Limb (tissue), 2 donors: ENCODE measurements around the gene COL5A1.
"Not testable (repeated sequence)": the region's sequence is repeated elsewhere in the genome, so short reads cannot be mapped to it uniquely, and the experiment has no call there.

Source experiments
- DNase-seq, 2 donors: peaks; one replicate each; pipeline ENCODE4 v3.0.0-alpha.2; 2016; ENCODE audit errors: extremely low spot score in 2 of 2

The COL5A1 gene

GRCh38 chr9:134852906-134853654, 211.5 kb downstream of the COL5A1 start:
- DNase-seq = no peak

- no peak for DNase-seq
Measured at GRCh38 chr9:134853893-134854292, 212.3 kb downstream of the COL5A1 start.

GRCh38 chr9:134854541-134854981, 213.0 kb downstream of the COL5A1 start:
- no peak for DNase-seq

GRCh38 chr9:134855231-134855899, 213.8 kb downstream of the COL5A1 start:
- no peak for DNase-seq

GRCh38 chr9:134855900-134856377, 214.3 kb downstream of the COL5A1 start:
- DNase-seq = no peak

GRCh38 chr9:134857451-134857850, 215.8 kb downstream of the COL5A1 start:
- DNase-seq = not testable (repeated sequence)

- no peak for DNase-seq
Measured at GRCh38 chr9:134858051-134858841, 216.6 kb downstream of the COL5A1 start.

GRCh38 chr9:134860510-134860909, 218.9 kb downstream of the COL5A1 start:
- DNase-seq = no peak

GRCh38 chr9:134861595-134862334, 220.2 kb downstream of the COL5A1 start:
- DNase-seq = no peak

GRCh38 chr9:134863306-134863902, 221.8 kb downstream of the COL5A1 start:
- DNase-seq = peak in 1 of 2 donors; percentile 36

GRCh38 chr9:134863941-134864820, 222.6 kb downstream of the COL5A1 start:
- peak in 1 of 2 donors; percentile 26 for DNase-seq

GRCh38 chr9:134864821-134865190, 223.2 kb downstream of the COL5A1 start:
- no peak for DNase-seq

- no peak for DNase-seq
Measured at GRCh38 chr9:134867917-134868750, 226.5 kb downstream of the COL5A1 start.

- peak in 1 of 2 donors; percentile 20 for DNase-seq
Measured at GRCh38 chr9:134868751-134869553, 227.3 kb downstream of the COL5A1 start.

GRCh38 chr9:134869554-134870300, 228.1 kb downstream of the COL5A1 start:
- DNase-seq = peak in 1 of 2 donors; percentile 12

GRCh38 chr9:134870301-134870694, 228.7 kb downstream of the COL5A1 start:
- DNase-seq = no peak
